GM23338 (cell line): ENCODE results near the gene TACC3. TPM values are rescaled to one million over a fixed set of nuclear protein-coding genes. Genes with fewer than 3 reads are reported as not detected.

ENCODE experiments used
- ATAC-seq: fragments of 200-7000 bp; cut with Tn5 transposase; 3 replicates; pipeline ENCODE4 v1.9.1; 2020
- DNase-seq: peaks from one replicate; pipeline ENCODE4 v3.0.0-alpha.2; 2015; ENCODE audit warnings: low spot score
- H2AFZ ChIP-seq: fragments of 200-600 bp; sonication (generic); 2 replicates; pipeline ENCODE4 v1.8.0; 2016; ENCODE audit warnings: antibody characterized with exemption, mild to moderate bottlenecking, moderate library complexity
- H3F3A ChIP-seq: fragments of 200-600 bp; sonication (generic); replicated peaks from 2 replicates; pipeline ENCODE4 v1.8.0; 2017; ENCODE audit warnings: antibody characterized with exemption, mixed run types, low read depth
- H3K27ac ChIP-seq: fragments of 200-600 bp; sonication (generic); 2 replicates; pipeline ENCODE4 v1.6.1; 2016; ENCODE audit warnings: low read depth
- H3K27me3 ChIP-seq: fragments of 200-600 bp; sonication (generic); 2 replicates; pipeline ENCODE4 v1.8.0; 2016; ENCODE audit warnings: mild to moderate bottlenecking, mixed run types, moderate library complexity; ENCODE audit not compliant: insufficient read depth
- H3K36me3 ChIP-seq: fragments of 200-600 bp; sonication (generic); 2 replicates; pipeline ENCODE4 v1.8.0; 2016; ENCODE audit warnings: mild to moderate bottlenecking; ENCODE audit not compliant: insufficient read depth
- H3K4me1 ChIP-seq: fragments of 200-600 bp; sonication (generic); 2 replicates; pipeline ENCODE4 v1.8.0; 2016; ENCODE audit warnings: mild to moderate bottlenecking, moderate library complexity; ENCODE audit not compliant: insufficient read depth
- H3K4me2 ChIP-seq: fragments of 200-600 bp; sonication (generic); 2 replicates; pipeline ENCODE4 v1.7.1; 2017; ENCODE audit warnings: mixed run types
- H3K4me3 ChIP-seq: fragments of 200-600 bp; sonication (generic); 2 replicates; pipeline ENCODE4 v1.6.1; 2016; ENCODE audit warnings: mixed run types
- H3K79me2 ChIP-seq: fragments of 200-600 bp; sonication (generic); replicated peaks from 2 replicates; pipeline ENCODE4 v1.8.0; 2017; ENCODE audit warnings: mild to moderate bottlenecking; ENCODE audit not compliant: insufficient read depth
- H3K9me2 ChIP-seq: fragments of 200-600 bp; sonication (generic); 2 replicates; pipeline ENCODE4 v1.8.0; 2017; ENCODE audit not compliant: insufficient read depth
- H4K20me1 ChIP-seq: fragments of 200-600 bp; sonication (generic); replicated peaks from 2 replicates; pipeline ENCODE4 v1.8.0; 2017; ENCODE audit warnings: mild to moderate bottlenecking; ENCODE audit not compliant: insufficient read depth
- H3K27ac Mint-ChIP-seq: 2 replicates; pipeline ENCODE4 v1.8.0; 2020; ENCODE audit warnings: inconsistent platforms, mild to moderate bottlenecking, moderate library complexity, mixed read lengths
- H3K27me3 Mint-ChIP-seq: 3 replicates; pipeline ENCODE4 v1.8.0; 2022; ENCODE audit warnings: low read depth, mild to moderate bottlenecking, moderate library complexity, mixed read lengths, inconsistent platforms; ENCODE audit not compliant: insufficient read depth, poor library complexity
- H3K36me3 Mint-ChIP-seq: 3 replicates; pipeline ENCODE4 v1.8.0; 2021; ENCODE audit warnings: low read depth, mild to moderate bottlenecking, inconsistent platforms, moderate library complexity, mixed read lengths
- H3K4me1 Mint-ChIP-seq: 3 replicates; pipeline ENCODE4 v1.8.0; 2020; ENCODE audit warnings: mild to moderate bottlenecking, inconsistent platforms, mixed read lengths
- H3K4me3 Mint-ChIP-seq: 3 replicates; pipeline ENCODE4 v1.8.0; 2021; ENCODE audit warnings: moderate library complexity, mild to moderate bottlenecking, inconsistent platforms, mixed read lengths
- H3K9me3 Mint-ChIP-seq: 3 replicates; pipeline ENCODE4 v1.8.0; 2020; ENCODE audit warnings: moderate library complexity, mild to moderate bottlenecking, inconsistent platforms, mixed read lengths
- CTCF ChIP-seq, 2 experiments: fragments of 200-600 bp in 1 of 2; sonication (generic) in 1 of 2; conservative IDR thresholded peaks; 2 replicates each; pipeline versions ENCODE4 v1.5.1 to v1.6.1; 2016 to 2017; ENCODE audit warnings: antibody characterized with exemption in 2 of 2, low read depth in 2 of 2, mild to moderate bottlenecking in 2 of 2, moderate library complexity in 1 of 2
- EZH2phosphoT487 ChIP-seq: fragments of 200-600 bp; sonication (generic); IDR thresholded peaks from one replicate; pipeline ENCODE4 v1.8.1; 2018; ENCODE audit warnings: antibody characterized with exemption; ENCODE audit not compliant: unreplicated experiment
- JUNB ChIP-seq: IDR thresholded peaks from one replicate; pipeline ENCODE4 v1.6.1; 2016; ENCODE audit warnings: antibody characterized with exemption; ENCODE audit not compliant: unreplicated experiment
- POLR2AphosphoS5 ChIP-seq: IDR thresholded peaks from 2 replicates; pipeline ENCODE4 v1.6.1; 2016; ENCODE audit warnings: antibody characterized with exemption, low read depth
- REST ChIP-seq: IDR thresholded peaks from one replicate; pipeline ENCODE4 v1.6.1; 2018; ENCODE audit warnings: antibody characterized with exemption; ENCODE audit not compliant: unreplicated experiment
- polyA plus RNA-seq: library from polyadenylated mRNA; unstranded; fragments of >200 nt; fragmentation: Nextera tagmentation; extraction: Ambion mirVana; gene quantifications from 2 replicates; pipeline ENCODE4 v1.2.1, GENCODE V29; 2016
- total RNA-seq: library from RNA; depleted of rRNA; stranded (reverse); fragments of >200 nt; shearing (Covaris generic); gene quantifications from 2 replicates; pipeline ENCODE4 v1.2.3, GENCODE V29; 2014

TACC3 gene
- total and polyA plus RNA-seq, 2 experiments from 2014 or later = 120 TPM

GRCh38 chr4:1746919-1747602 lies 25.7 kb downstream of the TACC3 start:
- H3K27me3 Mint-ChIP-seq = peaks cover 13% of the 10 kb centered on the region
- DNase-seq = no peak
- peaks cover 9% of the 10 kb centered on the region; the same call in 1 of the 2 replicates for H3K36me3 ChIP-seq

More at GRCh38 chr4:1746919-1747602, 25.7 kb downstream of the TACC3 start:
- H3K9me2 ChIP-seq = no peaks in the 10 kb centered on the region
- H3K27me3 ChIP-seq = no peaks in the 10 kb centered on the region
- no peak for TF ChIP-seq EZH2phosphoT487
- no peak for TF ChIP-seq JUNB
- TF ChIP-seq REST = no peak
- no peak for TF ChIP-seq CTCF (conservative IDR thresholded peaks at IDR 0.05; ENCODE audit: low read depth in 2 of 2)
- no peak for TF ChIP-seq POLR2AphosphoS5
- ATAC-seq = no peak
- no peaks in the 10 kb centered on the region; the same call in 1 of the 2 replicates for H4K20me1 ChIP-seq
- no peak overlapping the region for H3K4me3 ChIP-seq
- H3K27ac ChIP-seq = no peak overlapping the region
- no peak overlapping the region for H3K27ac Mint-ChIP-seq
- no peaks in the 10 kb centered on the region for H3K4me1 ChIP-seq
- H3F3A ChIP-seq = peaks cover 5% of the 10 kb centered on the region; the same call in 1 of the 2 replicates
- H3K4me2 ChIP-seq = no peak overlapping the region
- H3K4me1 Mint-ChIP-seq = no peaks in the 10 kb centered on the region; the same call in 2 of the 3 replicates
- peaks cover 30% of the 10 kb centered on the region for H3K36me3 Mint-ChIP-seq
- no peaks in the 10 kb centered on the region; the same call in 2 of the 3 replicates for H3K9me3 Mint-ChIP-seq
- no peak overlapping the region for H2AFZ ChIP-seq
- no peaks in the 10 kb centered on the region for H3K79me2 ChIP-seq
- H3K4me3 Mint-ChIP-seq = no peak overlapping the region
